H1 (cell line): ENCODE results near the gene RESP18.

ENCODE experiments used
- CREB1 ChIP-seq: IDR thresholded peaks from 2 replicates; pipeline ENCODE4 v1.6.1; 2012; ENCODE audit warnings: inconsistent platforms
- EP300 ChIP-seq, 2 experiments: IDR thresholded peaks; 1 replicate in 1 of 2; 2 replicates in 1 of 2; pipeline ENCODE4 v1.6.1; 2011 to 2012; ENCODE audit warnings: low read depth in 2 of 2, low read length in 2 of 2, mild to moderate bottlenecking in 2 of 2, borderline replicate concordance in 1 of 2, inconsistent platforms in 1 of 2, moderate library complexity in 1 of 2
- EZH2 ChIP-seq: fragments of 200-600 bp; sonication (generic); IDR thresholded peaks from 2 replicates; pipeline ENCODE4 v1.7.1; 2012; ENCODE audit warnings: low read depth, mild to moderate bottlenecking, moderate library complexity, low read length, inconsistent platforms; ENCODE audit not compliant: severe bottlenecking
- GABPA ChIP-seq: IDR thresholded peaks from 2 replicates; pipeline ENCODE4 v1.6.1; 2011; ENCODE audit warnings: mild to moderate bottlenecking, low read length, moderate library complexity, borderline replicate concordance; ENCODE audit not compliant: insufficient read depth
- MAFK ChIP-seq: IDR thresholded peaks from 2 replicates; pipeline ENCODE4 v1.6.1; 2012; ENCODE audit warnings: low read depth, mild to moderate bottlenecking, improper control_type of control experiment, low read length
- RNF2 ChIP-seq: fragments of 200-900, 300-1000 bp; sonication (generic); IDR thresholded peaks from 2 replicates; pipeline ENCODE4 v1.7.1; 2016; ENCODE audit warnings: borderline replicate concordance, low read depth, mild to moderate bottlenecking, antibody characterized with exemption, low read length; ENCODE audit not compliant: poor library complexity, severe bottlenecking; ENCODE audit errors: missing control alignments
- SIN3A ChIP-seq, 2 experiments: IDR thresholded peaks in 1 of 2; conservative IDR thresholded peaks in 1 of 2; 2 replicates each; pipeline ENCODE4 v1.6.1; 2011 to 2012; ENCODE audit warnings: low read length in 2 of 2, improper control_type of control experiment in 1 of 2, low read depth in 1 of 2, mild to moderate bottlenecking in 1 of 2
- TAF1 ChIP-seq: IDR thresholded peaks from 2 replicates; pipeline ENCODE4 v1.6.1; 2011; ENCODE audit warnings: mild to moderate bottlenecking, low read depth, low read length
- TF ChIP-seq, protein P1 (sequence below), 3 experiments: IDR thresholded peaks; 1 replicate in 2 of 3; 2 replicates in 1 of 3; pipeline versions ENCODE4 v1.5.1 to v1.6.1; 2011; ENCODE audit warnings: low read length in 3 of 3, mild to moderate bottlenecking in 3 of 3, inconsistent platforms in 2 of 3, low read depth in 1 of 3, moderate library complexity in 1 of 3; ENCODE audit not compliant: insufficient read depth in 1 of 3; ENCODE audit errors: control extremely low read depth in 1 of 3
- TF ChIP-seq, protein P2 (sequence below): IDR thresholded peaks from 2 replicates; pipeline ENCODE4 v1.6.1; 2011; ENCODE audit warnings: low read length, improper control_type of control experiment
- TF ChIP-seq, protein P3 (sequence below): IDR thresholded peaks from 2 replicates; pipeline ENCODE4 v1.6.1; 2012; ENCODE audit warnings: inconsistent platforms
- TF ChIP-seq, protein P4 (sequence below): IDR thresholded peaks from 2 replicates; pipeline ENCODE4 v1.6.1; 2012; ENCODE audit warnings: inconsistent platforms

DNA sequence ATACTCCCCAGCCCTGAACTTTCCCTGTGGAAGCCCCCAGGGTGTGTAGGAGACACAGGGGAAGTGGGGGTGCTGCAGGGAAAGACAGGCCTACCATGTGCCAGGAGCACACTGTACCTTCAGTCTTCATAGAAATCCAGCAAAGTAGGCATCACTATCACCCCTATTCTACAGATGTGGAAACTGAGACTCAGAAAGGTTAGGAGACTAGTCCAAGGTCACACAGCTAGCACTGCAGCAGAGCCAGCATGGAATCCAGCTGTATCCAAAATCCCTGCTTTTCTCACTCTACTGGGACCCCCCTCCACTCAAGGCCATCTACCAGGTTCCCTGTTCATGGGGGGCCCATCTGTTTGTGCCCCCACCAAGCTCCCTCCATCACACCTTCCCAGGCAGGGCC, 48.4 kb upstream of the RESP18 start:
- TF ChIP-seq, protein P1, sequence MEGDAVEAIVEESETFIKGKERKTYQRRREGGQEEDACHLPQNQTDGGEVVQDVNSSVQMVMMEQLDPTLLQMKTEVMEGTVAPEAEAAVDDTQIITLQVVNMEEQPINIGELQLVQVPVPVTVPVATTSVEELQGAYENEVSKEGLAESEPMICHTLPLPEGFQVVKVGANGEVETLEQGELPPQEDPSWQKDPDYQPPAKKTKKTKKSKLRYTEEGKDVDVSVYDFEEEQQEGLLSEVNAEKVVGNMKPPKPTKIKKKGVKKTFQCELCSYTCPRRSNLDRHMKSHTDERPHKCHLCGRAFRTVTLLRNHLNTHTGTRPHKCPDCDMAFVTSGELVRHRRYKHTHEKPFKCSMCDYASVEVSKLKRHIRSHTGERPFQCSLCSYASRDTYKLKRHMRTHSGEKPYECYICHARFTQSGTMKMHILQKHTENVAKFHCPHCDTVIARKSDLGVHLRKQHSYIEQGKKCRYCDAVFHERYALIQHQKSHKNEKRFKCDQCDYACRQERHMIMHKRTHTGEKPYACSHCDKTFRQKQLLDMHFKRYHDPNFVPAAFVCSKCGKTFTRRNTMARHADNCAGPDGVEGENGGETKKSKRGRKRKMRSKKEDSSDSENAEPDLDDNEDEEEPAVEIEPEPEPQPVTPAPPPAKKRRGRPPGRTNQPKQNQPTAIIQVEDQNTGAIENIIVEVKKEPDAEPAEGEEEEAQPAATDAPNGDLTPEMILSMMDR (IDR thresholded peaks at IDR 0.05; ENCODE audit: control extremely low read depth in 1 of 3, insufficient read depth in 1 of 3, low read depth in 1 of 3, low read length in 3 of 3), result no peak
- TF ChIP-seq EP300 (IDR thresholded peaks at IDR 0.05; ENCODE audit: borderline replicate concordance in 1 of 2, low read depth in 2 of 2, low read length in 2 of 2), result no peak
- TF ChIP-seq CREB1, result no peak
- TF ChIP-seq SIN3A (conservative IDR thresholded peaks at IDR 0.05 in 1 of 2, IDR thresholded peaks at IDR 0.05 in 1 of 2; ENCODE audit: low read depth in 1 of 2, low read length in 2 of 2), result no peak
- TF ChIP-seq GABPA, result no peak
- TF ChIP-seq, protein P2, sequence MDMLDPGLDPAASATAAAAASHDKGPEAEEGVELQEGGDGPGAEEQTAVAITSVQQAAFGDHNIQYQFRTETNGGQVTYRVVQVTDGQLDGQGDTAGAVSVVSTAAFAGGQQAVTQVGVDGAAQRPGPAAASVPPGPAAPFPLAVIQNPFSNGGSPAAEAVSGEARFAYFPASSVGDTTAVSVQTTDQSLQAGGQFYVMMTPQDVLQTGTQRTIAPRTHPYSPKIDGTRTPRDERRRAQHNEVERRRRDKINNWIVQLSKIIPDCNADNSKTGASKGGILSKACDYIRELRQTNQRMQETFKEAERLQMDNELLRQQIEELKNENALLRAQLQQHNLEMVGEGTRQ, result no peak
- TF ChIP-seq, protein P3, sequence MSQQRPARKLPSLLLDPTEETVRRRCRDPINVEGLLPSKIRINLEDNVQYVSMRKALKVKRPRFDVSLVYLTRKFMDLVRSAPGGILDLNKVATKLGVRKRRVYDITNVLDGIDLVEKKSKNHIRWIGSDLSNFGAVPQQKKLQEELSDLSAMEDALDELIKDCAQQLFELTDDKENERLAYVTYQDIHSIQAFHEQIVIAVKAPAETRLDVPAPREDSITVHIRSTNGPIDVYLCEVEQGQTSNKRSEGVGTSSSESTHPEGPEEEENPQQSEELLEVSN, result no peak
- no peak for TF ChIP-seq EZH2
- TF ChIP-seq TAF1, result no peak
- TF ChIP-seq MAFK, result no peak
- no peak for TF ChIP-seq RNF2
- TF ChIP-seq, protein P4, sequence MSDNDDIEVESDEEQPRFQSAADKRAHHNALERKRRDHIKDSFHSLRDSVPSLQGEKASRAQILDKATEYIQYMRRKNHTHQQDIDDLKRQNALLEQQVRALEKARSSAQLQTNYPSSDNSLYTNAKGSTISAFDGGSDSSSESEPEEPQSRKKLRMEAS, result no peak
